Stimulated activated CD8-positive, alpha-beta memory T cell treated with anti-CD3 and anti-CD28 coated beads, Interleukin-15, amount 100 ng/mL, for 1 hour (primary cell): ENCODE data around the gene TTR.

Experiments used
- DNase-seq: peaks from one replicate; pipeline ENCODE4 v3.0.0-alpha.2; 2020; ENCODE audit warnings: low read depth

Gene TTR

DNA sequence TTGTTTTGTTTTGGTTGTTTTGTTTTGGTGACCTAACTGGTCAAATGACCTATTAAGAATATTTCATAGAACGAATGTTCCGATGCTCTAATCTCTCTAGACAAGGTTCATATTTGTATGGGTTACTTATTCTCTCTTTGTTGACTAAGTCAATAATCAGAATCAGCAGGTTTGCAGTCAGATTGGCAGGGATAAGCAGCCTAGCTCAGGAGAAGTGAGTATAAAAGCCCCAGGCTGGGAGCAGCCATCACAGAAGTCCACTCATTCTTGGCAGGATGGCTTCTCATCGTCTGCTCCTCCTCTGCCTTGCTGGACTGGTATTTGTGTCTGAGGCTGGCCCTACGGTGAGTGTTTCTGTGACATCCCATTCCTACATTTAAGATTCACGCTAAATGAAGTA lies at the start of gene TTR:
Gene TTR (plus strand): TSS at position 250 of the 400 bp plus-strand sequence. CDS start 26 bp downstream, at position 276.
- DNase-seq, result no peak

DNA sequence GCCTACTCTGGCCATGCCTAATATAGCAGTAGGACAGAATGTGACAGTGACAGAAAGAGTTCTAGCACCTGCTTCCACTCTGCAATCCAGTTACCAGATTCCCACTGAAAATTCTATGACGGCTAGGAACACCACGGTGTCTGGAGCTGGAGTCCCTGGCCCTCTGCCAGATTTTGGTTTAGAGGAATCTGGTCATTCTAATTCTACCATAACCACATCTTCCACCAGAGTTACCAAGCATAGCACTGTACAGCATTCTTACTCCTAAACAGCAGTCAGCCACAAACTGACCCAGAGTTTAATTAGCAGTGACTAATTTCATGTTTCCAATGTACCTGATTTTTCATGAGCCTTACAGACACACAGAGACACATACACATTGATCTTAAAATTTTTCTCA lies 45.2 kb upstream of the TTR start:
- no peak for DNase-seq

DNA sequence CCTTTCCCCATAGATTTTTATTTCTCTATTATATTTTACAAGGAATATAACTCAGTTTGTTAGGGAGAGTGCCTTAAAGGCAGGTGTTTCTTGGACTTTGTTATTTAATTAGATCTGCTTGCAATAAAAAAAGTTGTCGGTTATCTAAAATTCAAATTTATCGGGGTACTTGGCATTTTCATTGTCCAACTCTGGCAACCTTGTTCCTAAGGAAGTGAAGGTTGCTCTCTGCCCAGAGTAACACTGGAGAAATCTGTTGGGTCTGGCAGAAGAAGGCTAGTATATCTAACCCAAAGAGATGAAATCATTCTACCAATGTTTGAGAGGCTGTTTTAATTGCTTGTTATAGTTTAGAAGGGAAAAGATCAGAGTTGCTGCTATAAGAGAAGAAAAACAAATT lies 42.8 kb upstream of the TTR start:
- DNase-seq, result no peak

DNA sequence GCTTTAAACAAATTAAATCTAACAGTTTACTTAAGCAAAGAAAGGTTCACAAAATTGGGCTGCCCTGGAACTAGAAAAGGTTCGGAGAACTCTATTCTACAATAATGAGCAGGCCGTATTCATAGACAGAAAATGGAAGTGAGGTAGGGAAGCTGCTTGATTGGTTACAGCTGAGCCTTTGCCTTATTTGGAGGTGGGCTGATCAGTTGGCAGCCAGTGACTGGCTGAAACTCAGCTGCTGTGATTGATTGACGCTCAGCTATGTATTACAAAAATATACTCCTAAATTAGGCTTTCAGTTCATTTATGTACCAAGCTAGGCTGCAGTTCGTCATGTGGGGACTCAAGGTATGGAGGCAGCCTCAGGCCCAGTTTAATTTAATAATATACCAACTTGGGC lies 42.3 kb upstream of the TTR start:
- DNase-seq, result no peak

DNA sequence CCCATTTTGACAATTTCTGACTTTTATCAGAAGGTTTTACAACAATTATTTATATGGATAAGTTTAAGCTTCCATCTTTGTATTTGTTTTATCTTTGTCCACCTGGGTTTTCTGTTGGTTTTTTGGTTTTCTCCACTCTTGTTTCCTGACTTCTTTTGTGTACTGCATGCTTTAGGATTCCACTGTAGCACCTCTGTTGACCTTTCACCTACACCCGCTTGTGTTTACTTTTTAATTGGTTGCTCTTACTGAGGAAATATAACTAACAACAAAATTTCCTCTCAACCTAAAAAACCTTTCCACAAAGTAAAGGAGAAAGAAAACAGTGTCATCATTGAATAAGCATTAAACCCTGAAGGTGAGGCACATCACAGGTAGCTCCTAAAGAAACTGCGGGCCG lies 39.8 kb upstream of the TTR start:
- no peak for DNase-seq

DNA sequence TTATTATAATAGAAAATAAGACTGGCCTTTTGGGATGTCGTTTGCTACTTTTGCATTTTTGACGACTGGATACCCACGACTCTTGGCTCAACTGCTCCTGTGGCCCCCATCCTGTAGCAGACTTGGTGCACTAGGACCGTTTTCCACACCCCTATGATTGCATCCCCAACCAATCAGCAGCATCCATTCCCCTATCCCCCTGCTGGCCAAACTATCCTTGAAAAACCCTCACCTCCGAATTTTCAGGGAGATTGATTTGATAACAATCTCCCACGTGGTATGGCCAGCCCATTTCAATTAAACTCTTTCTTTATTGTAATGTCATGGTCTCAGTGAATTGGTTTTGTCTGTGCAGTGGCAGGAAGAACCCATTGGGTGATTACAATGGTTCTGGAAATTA lies 37.9 kb upstream of the TTR start:
- no peak for DNase-seq

DNA sequence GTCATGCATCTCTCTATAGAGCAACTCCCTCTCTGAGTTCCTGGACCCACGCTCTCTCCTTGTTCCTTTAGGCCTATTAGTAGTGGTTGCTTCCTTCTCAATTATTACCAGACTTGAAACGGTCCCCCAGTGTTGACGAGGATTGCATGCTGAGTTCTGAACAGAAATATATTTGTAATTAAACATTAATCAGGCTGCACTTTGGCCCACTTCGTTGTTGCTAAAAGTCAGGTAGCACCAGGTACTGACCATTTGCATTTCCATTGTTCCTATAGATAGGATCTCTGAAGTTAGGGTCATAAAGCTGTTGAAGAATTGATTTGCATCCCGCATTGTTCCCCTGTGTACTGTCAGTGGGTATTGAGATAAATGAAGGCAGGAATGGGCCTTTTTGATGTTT lies 36.9 kb upstream of the TTR start:
- DNase-seq, result no peak

DNA sequence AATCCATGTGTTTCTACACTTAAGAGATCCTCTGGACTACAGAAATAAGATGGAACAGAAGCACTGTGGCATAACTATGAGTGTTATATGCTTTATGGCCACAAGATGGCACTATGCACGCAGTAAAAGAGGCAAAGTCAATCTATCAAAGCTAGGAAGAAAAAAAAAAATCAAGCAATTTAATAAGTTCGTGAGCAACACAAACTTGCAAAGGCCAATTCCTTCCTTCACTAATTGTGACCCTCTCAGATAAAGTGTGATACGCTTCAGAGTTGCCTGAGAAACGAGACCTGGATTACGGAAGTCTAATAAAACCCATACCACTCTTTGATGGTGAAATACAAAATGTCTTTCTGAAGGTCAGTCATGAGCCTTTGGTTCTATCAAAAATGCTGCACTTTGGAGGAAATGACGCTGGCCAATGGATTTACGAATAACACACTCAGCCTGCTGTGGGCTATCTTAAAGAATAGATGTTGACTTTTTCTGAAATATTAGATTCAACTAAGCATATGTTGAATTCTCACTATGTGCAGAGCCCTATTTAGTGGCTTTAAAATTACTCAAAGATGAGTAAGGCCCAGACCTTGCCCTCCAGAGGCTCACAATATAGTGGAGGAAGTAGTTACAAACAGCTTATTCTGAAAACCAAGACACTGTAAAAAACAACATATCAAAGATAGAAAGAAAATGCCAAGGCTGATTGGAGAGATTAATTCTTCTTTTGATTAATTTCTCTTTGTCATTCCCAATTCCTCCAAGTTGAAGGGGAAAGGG lies 35.5 kb upstream of the TTR start:
- DNase-seq, result peak; percentile 4

DNA sequence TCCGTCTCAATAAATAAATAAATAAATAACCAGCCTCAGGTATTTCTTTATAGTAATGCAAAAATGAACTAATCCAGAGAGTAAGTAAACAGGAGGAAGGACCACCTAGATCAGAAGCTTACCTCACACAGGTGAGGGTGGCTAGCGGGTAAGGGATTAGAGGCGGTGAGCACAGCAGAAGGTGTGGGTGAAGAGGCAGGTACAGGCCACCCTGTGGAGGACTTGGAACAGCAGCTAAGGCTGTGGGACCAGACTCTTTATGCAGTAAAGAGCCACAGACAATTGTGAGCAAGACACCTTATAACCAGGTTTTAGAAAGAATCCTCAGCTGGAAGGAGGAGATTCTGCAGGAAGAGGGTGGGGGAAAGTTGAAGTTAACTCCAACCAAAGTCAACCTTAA lies 34.2 kb upstream of the TTR start:
- no peak for DNase-seq

DNA sequence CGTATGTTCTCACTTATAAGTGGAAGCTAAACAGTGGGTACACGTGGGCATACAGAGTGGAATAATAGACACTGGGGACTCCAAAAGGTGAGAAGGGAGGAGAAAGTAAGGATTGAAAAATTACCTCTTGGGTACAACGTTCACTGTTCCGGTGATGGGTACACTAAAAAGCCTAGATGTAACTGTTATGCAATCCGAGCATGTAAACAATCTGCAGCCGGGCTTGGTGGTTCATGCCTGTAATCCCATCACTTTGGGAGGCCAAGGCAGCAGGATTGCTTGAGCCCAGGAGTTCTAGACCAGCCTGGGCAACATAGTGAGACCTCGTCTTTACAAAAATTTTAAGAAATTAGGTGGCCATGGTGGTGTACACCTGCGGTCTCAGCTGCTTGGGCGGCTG lies 33.1 kb upstream of the TTR start:
- DNase-seq, result no peak

DNA sequence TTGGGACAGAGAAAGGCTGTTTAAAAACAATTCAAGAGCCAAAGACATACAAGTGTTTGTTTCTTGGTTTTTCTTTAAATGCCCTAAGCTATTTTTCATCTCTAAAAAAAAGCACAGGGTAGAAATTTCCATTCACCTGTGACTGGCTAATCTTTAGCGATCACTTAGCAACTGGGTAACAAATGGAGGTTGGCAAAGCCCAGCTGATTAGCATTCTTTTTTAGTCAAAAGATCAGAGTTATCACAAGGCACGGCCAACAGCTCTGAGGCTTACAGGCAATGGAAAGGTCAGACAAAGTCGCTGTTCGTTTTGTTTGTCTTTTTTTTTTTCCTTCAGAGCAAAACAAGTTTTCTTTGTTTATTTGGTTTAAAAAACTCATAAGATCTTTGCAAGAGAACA lies 29.0 kb upstream of the TTR start:
- DNase-seq, result no peak

DNA sequence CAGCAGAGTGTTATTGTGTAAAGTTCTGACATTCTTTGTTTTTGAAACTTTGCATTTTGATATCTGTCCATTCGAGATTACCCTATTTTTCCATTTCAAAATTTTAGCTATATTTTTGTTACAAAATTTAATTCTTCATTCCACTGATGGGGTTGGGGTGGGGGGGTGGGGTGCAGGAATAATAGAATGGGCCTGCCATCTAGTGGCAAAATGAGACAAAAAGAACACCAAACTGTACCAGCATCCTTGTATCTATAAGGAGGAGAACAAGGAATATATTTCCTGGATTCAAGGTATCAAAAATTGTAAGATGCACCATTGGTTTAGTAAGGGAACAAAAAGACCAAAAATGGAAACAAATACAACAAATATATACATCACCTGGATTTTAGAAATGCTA lies 27.9 kb upstream of the TTR start:
- no peak for DNase-seq

DNA sequence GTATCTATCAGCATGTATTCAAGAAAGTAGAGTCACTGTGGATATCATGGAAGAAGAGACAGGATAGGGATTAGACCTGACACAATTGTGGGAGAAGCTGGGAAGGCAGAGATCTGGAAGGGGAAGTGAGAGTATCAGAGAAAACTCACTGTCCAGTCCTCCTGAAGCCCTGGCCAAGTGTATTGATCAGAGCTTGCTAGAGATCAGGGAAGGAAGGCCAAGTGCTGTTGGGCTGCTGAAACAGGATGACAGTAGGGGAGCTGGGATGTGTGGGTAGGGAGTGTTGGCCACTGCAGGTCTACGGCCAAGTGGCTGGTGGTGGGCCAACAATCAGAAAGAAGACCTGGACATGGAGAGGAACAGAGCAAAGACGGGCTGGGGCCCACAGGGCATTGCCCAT lies 26.3 kb upstream of the TTR start:
- no peak for DNase-seq

DNA sequence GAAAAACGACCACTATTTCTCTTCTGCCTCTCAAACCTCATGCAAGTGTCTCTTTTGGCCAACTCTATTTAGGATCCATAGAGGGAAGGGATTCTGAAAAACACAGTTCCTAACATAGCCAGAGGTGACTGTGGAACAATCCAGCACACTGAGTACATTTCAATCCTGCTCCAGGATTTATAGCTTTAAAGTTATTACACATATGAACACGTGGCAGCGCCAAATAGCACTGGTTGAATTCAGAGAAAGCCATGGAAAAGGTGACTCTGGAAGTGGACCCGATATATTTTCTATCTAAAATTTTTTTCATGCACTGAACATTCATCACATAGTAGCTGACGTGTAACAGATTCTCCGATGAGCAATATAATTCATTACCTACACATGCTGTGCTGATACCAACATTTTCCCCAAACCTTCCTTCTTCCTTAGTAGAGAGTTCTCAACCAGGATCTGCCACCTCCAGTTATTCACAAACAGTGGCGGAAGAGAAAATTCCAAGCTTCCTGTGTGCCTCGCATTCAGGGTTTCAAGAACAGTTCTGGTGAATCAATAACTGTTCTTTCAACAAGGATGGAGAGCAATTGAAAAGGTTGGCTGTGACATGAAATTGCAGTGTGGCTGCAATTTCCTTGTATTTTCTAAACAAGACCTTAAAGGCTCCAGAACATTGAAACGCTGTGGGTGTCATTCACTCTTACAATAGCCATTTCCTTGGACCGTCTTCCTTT lies 25.7 kb upstream of the TTR start:
- no peak for DNase-seq

DNA sequence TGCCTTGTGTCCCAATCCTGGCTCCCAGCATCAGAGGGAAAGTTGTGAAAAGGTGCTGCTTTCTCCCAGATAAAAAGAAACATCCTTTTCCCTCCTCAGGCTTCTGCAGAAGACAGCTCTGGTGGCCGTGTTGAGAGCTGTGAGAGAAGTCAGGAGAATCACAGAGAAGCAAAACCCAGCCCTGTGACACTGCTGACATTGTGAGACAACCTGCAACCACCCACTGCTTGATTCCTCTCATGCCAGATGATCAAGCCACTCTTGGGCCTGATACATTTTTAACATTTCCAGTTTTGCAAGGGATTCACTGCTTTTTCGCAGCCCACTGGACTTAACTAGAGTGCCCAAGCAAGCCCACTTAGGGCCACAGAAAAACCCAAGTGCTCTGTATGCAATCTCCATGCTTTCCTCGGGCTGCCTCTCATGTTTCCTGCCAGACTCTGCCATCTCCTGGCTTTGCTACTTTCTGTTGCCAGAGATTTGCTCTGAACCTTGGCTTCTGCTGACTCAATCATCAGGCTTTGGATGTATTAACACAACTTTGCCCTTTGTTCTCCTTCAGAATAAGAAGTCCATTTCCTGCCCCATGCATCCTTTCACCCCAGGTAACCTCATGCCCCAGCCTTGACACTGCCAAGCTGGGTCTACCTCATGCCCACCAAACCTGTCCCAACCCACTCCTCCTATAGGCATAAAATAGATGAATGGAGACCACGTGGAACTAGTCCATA lies 24.9 kb upstream of the TTR start:
- no peak for DNase-seq

DNA sequence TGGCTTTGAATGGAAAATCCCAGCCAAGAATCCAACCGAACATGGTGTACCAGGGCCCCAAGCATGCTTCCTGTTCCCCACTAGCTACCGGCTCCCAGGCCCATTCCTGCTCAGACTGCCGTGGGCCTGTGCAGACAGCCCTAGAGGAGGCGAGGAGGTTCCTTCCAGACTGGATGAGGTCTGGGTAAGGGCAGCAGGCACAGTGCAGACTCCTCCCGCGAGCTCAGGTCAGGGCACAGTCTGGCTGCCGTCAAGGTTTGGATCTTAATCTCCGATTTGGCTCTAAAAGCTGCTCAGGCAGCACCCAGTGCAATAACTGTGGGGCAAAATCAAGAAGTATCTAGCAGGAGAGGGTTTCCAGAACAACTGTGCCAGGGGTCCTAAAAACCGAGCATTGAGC lies 19.3 kb upstream of the TTR start:
- no peak for DNase-seq

DNA sequence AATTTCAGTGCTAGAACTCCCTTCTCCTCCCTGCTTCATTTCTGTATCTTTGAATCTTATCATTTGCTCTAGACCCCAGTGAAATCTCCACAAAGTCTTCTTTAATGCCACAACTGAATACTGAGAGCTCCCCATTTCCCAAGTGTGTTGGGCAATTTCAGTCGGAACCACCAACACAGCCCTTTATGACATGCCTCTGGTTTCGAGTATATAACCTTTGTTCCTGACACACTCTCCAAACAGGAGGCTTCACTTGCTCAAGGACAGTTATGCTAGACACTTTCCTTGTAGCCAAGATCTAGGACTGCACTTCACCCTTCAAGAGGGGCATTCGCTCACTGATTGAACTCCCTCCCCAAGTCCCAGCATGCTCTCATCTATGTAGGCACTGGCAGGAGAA lies 18.6 kb upstream of the TTR start:
- DNase-seq, result no peak

DNA sequence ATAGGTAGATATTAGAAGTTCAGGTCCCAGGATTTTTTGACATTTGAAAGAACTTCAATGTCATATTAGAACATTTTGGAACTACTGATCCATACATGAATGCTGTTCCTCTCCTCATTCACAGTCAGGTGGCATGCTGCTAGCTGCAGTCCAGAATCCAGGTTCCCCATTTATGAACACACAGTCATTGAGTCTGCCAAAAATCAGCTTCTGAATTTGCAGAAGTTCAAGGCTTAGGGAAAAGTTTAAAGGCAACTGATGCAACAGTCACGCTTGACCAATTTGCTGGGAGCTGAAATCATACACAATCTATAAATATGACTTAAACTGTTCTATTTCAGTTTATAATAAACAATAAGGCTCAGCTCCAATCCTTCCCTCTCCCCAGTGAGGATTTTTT lies 17.3 kb upstream of the TTR start:
- no peak for DNase-seq

DNA sequence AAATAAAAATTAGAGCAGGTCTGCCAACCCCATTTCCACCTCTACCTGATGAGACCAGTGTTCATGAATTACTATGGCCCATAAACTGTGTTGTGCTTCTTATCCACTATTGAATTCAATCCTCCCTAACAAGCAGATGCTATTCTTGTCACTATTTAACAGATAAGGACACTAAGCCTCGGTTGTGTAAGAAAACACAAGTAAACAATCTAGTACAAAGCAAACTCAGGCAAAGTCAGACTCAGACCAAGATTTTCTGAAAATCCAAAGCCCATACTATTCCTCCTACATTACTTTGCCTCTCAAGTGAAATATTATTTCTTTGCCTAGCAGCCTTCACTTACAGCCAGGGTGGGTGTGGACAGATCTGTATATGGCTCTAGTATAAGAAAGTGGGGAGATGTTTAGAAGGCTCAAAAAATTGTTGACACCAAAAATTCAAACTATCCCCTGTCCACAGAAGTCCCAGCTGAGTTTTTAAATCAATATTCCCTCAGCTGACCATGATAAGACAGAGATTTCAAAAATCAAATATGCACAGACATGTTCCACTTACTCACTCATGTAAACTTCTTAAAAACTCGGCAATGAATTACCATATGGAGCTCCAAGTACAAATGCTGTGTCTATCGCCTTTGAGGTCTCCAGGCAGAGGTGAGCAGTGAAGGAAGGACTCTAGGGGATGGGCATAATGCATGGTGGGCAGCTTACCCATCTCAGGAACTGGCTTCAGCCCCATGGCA lies 16.0 kb upstream of the TTR start:
- no peak for DNase-seq

DNA sequence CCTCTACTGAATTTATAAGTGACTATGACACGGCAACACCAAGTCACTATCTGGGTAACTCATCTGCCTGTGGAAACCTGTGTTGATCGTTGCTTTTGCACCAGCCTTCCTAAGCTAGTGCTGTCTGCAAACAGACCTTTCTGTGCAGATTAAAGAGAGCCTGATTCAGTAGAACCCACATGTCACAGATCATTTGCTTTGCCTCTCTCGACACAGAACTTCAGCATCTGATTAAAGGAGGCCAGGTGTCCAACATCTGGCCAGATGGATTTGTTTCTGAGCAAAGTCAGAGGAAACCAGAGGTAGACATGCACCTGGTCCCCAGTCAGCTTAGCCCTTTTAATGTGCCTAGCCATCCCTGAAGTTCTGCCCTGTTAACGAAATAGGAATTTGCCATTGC lies 15.0 kb upstream of the TTR start:
- no peak for DNase-seq

DNA sequence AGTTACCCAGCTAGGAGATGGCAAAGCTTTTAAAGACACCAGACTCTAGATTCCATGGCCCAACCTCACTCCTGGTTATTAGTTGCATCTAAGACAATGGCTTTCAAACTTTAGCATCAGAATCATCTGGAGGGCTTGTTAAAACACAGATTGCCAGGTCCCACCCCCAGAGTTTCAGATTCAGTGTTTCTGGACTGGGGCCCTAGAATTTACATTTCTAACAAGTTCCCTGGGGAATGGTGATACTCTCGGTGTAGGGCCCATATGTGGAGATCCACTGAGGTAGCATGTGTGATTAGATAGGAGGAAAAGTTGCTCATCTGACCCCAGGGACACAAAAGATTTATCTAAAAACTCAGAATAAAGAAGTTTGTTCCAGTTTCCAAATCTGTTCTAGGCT lies 14.5 kb upstream of the TTR start:
- no peak for DNase-seq

DNA sequence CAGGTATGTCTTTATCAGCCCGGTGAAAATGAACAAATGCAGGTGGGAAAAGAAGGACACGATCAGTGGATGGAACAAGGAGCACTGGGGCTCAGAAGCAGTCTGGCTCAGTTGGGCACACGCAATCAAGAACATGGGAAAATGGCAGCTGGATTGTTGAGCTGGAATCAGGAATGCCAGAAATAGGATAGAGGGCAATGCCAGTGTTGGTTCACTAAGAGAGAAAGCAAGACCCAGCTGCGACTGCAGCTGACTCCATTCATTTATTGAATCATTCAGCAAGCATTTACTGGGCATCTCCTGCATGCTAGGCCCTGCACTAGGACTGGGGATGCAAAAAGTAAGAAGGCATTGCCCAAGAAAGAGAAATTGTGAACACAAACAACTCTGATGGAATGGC lies 13.6 kb upstream of the TTR start:
- no peak for DNase-seq

DNA sequence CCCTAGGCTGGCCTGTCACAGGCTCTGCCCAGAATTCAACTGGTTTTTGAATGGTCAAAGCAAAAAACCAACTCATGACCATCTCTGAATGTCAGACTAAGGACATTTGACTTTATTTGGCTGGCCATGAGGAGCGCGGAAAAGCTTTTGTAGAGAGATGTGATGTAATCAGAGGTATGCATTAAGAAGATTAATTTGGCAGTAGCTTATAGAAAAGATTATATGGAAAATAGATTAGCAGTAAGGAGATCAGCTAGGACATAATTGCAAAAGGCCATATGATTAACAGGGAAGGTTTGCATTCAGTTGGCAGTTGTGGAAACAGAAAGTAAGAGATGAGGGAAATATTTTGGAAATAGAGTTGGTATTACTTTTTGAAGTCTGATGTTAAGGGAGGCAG lies 12.3 kb upstream of the TTR start:
- DNase-seq, result no peak
